Pancreas (tissue), 10 donors: ENCODE results near the gene ICOS. TPM values are rescaled to one million over a fixed set of nuclear protein-coding genes. Genes with fewer than 3 reads are reported as not detected.

ENCODE experiments used
- ATAC-seq, 4 donors: fragments of 200-7000 bp; cut with Tn5 transposase; one replicate each; pipeline versions ENCODE4 v1.8.0 to v1.9.1; 2020; ENCODE audit warnings: mild to moderate bottlenecking in 4 of 4, moderate library complexity in 4 of 4
- DNase-seq, 6 donors: peaks; one replicate each; pipeline ENCODE4 v3.0.0-alpha.2; 2020
- FAIRE-seq: peaks from 2 replicates; lab custom pipeline; 2012; peaks lifted over from hg19 to GRCh38; lab: Jason Lieb, UNC
- H3K27ac ChIP-seq, 4 donors: fragments of 200-600 bp; sonication (generic); 1 replicate in 3 of 4; 2 replicates in 1 of 4; pipeline versions ENCODE4 v1.5.0 to v1.8.0; 2020
- H3K27me3 ChIP-seq, 4 donors: fragments of 200-600 bp; one replicate each; pipeline ENCODE4 v1.8.0; 2021
- H3K36me3 ChIP-seq, 3 donors: fragments of 200-600 bp; sonication (generic) in 1 of 3; one replicate each; pipeline versions ENCODE4 v1.5.0 to v1.8.0; 2020 to 2021
- H3K4me1 ChIP-seq, 3 donors: fragments of 200-600 bp; one replicate each; pipeline ENCODE4 v1.8.0; 2021
- H3K4me3 ChIP-seq, 4 donors: fragments of 200-600 bp; sonication (generic) in 2 of 4; one replicate each; pipeline versions ENCODE4 v1.5.0 to v1.8.0; 2020 to 2021
- H3K9me3 ChIP-seq, 4 donors: fragments of 200-600 bp; one replicate each; pipeline ENCODE4 v1.8.0; 2021
- WGBS, 2 donors: extraction: QIAGEN DNeasy Blood & Tissue Kit; methylation state at CpG; one replicate each; pipeline ENCODE4 v1.1.7; 2013; 5-methylcytosine and 5-hydroxymethylcytosine counted together
- intact Hi-C, 3 donors: fragments of 100-400 bp; cut with DNase I; formaldehyde crosslinking; loops; one replicate each; pipeline versions ENCODE4 v1.11.1 to v1.14.2; 2022
- polyA plus RNA-seq, 2 donors: library from polyadenylated mRNA; stranded (reverse); fragments of 200-250 nt; gene quantifications; one replicate each; pipeline ENCODE4 v1.2.3, GENCODE V29; 2013
- total RNA-seq, 6 donors: library from RNA; stranded (reverse); fragmentation: NEBNext Ultra II Directional in 4 of 6; extraction: Animal tissue kit (Norgen Biotek cat#: 25700) in 4 of 6; gene quantifications; one replicate each; pipeline versions ENCODE4 v1.2.1 to v1.2.4, GENCODE V29; 2021 to 2023
- TF ChIP-seq, protein P1 (sequence below), 4 donors: fragments of 200-600 bp; sonication (generic) in 3 of 4; IDR thresholded peaks; one replicate each; pipeline versions ENCODE4 v1.5.0 to v1.8.0; 2021; ENCODE audit warnings: antibody characterized with exemption in 4 of 4
- donor health status: healthy with polysubstance abuse.
- donor health status: DM: no; HTN: no; CAD: no; lungs with moderate emphysema.
- donor health status: DM: no; HTN: no; CAD: no.
- donor health status: control.
- donor health status: control.
- donor health status: Bipolar disorder and iron deficiency.
- donor health status: DM: yes; HTN: yes; CAD: no.
- donor health status: DM: no; HTN: no; CAD: no.
- donor health status: DM: no; HTN: no; CAD: no.
- donor health status: DM: yes; HTN: yes; CAD: no.

The ICOS gene
- total and polyA plus RNA-seq, 8 donors = 0.06 to 0.25 (median 0.14) TPM; not detected in 5

DNA sequence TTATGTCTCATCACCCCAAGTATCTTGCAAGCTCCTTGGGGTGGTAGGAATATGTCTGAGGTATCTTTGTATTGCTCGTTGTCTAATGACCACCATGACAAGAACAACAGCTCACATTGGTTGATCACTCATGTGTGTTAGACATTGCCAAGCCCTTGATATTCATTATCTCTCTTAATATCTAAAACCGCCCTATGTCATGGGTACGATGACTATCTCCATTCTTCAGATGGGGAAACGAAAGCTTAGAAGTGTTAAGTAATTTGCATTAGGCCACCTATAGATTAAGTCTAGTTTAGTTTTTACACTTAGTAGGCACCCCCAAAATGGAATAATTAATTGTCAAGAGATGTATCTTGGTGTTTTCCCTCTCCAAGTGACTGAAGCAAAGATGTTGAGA is 57.0 kb downstream of the ICOS start:
- H3K27ac ChIP-seq = no peak overlapping the region

DNA sequence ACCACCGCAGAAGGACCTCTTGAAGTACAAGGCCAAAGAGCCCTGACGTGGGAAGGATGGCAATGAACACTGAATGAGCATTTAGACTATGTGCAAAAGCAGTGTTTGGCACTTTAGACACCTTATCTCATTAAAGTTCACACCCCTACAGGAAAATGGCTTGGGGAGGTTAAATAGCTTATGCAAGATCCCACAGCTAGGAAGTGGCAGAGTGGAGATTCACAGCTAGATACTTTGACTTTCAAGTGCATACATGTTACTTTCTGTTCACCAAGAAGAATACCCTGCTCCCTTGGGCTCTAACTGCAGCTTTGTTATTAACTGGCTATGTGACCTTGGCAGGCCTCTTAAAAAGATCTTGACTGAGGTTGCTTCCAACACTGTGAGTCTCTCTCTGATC is 58.2 kb downstream of the ICOS start:
- no peaks in the 10 kb centered on the region for H3K36me3 ChIP-seq
- no peak overlapping the region for H3K27ac ChIP-seq
- H3K4me1 ChIP-seq = no peaks in the 10 kb centered on the region
- no peak for FAIRE-seq
- H3K9me3 ChIP-seq = no peaks in the 10 kb centered on the region
- no peak overlapping the region for H3K4me3 ChIP-seq
- no peak for ATAC-seq
- no peak for DNase-seq
- whole genome bisulfite sequencing, 2 donors = 90 to 94% methylated on average over 2 of the region's 2 CpGs
- TF ChIP-seq, protein P1, sequence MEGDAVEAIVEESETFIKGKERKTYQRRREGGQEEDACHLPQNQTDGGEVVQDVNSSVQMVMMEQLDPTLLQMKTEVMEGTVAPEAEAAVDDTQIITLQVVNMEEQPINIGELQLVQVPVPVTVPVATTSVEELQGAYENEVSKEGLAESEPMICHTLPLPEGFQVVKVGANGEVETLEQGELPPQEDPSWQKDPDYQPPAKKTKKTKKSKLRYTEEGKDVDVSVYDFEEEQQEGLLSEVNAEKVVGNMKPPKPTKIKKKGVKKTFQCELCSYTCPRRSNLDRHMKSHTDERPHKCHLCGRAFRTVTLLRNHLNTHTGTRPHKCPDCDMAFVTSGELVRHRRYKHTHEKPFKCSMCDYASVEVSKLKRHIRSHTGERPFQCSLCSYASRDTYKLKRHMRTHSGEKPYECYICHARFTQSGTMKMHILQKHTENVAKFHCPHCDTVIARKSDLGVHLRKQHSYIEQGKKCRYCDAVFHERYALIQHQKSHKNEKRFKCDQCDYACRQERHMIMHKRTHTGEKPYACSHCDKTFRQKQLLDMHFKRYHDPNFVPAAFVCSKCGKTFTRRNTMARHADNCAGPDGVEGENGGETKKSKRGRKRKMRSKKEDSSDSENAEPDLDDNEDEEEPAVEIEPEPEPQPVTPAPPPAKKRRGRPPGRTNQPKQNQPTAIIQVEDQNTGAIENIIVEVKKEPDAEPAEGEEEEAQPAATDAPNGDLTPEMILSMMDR (IDR thresholded peaks at IDR 0.05) = no peak
- no peaks in the 10 kb centered on the region for H3K27me3 ChIP-seq
- intact Hi-C loops = no loop called here

More for the DNA sequence above, 57.0 kb downstream of the ICOS start:
- ATAC-seq = no peak
- TF ChIP-seq, protein P1 (IDR thresholded peaks at IDR 0.05) = no peak
- Histone ChIP-seq H3K4me1 (no peaks in the 10 kb centered on the region), H3K27me3 (no peaks in the 10 kb centered on the region), H3K9me3 (no peaks in the 10 kb centered on the region), H3K36me3 (no peaks in the 10 kb centered on the region), H3K4me3 (no peak overlapping the region)
- 87 to 91% methylated on average over 4 of the region's 4 CpGs for WGBS, 2 donors
- intact Hi-C loops = no loop called here
- no peak for FAIRE-seq
- DNase-seq = no peak

DNA sequence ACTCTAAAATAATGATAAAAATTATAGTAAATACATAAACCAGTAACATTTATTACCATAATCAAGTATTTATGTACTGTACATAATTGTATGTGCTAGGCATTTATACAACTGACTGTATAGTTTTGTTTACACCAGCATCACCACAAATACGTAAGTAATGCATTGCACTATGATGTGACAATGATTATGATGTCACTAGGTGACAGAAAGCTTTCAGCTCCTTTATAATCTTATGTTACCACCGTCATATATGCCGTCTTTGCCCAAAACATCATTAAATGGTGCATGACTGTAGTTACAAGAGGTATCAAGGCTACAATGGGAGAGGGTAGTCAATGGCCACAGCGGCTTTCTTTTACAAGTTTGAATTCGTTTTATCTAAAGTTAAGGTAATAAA is 60.1 kb downstream of the ICOS start:
- Histone ChIP-seq H3K27ac (no peak overlapping the region), H3K4me3 (no peak overlapping the region), H3K4me1 (no peaks in the 10 kb centered on the region), H3K27me3 (no peaks in the 10 kb centered on the region), H3K36me3 (no peaks in the 10 kb centered on the region), H3K9me3 (no peaks in the 10 kb centered on the region)
- intact Hi-C loops = no loop called here
- DNase-seq = no peak
- TF ChIP-seq, protein P1 (IDR thresholded peaks at IDR 0.05) = no peak
- no peak for ATAC-seq
- FAIRE-seq = no peak
- WGBS, 2 donors = 83 to 84% methylated on average over 5 of the region's 5 CpGs

DNA sequence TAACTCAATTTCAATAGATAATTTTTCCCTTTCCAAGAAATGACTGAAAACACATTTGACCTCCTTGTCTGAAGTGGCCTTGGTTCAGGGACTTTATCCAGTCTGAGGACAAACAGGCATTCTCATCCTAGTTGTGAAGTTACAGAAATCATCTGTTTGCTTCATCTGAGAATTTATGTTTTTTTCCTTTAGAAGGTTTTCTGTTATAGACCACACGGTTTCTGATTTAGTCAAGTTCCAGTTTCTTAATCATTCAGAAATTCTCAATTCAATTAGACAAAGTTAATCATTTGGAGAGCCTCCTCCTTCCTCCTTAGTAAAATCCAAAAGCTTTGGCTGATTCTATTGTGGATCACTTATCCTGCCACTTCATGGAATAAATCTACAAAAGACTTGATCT is 60.9 kb downstream of the ICOS start:
- H3K27me3 ChIP-seq = no peaks in the 10 kb centered on the region
- H3K9me3 ChIP-seq = no peaks in the 10 kb centered on the region
- TF ChIP-seq, protein P1 (IDR thresholded peaks at IDR 0.05) = no peak
- intact Hi-C loops = no loop called here
- no peak for FAIRE-seq
- 50 to 52% methylated on average over 1 of the region's 1 CpG for WGBS, 2 donors
- H3K36me3 ChIP-seq = no peaks in the 10 kb centered on the region
- H3K27ac ChIP-seq = no peak overlapping the region
- no peak for ATAC-seq
- no peaks in the 10 kb centered on the region for H3K4me1 ChIP-seq
- H3K4me3 ChIP-seq = no peak overlapping the region
- DNase-seq = no peak

DNA sequence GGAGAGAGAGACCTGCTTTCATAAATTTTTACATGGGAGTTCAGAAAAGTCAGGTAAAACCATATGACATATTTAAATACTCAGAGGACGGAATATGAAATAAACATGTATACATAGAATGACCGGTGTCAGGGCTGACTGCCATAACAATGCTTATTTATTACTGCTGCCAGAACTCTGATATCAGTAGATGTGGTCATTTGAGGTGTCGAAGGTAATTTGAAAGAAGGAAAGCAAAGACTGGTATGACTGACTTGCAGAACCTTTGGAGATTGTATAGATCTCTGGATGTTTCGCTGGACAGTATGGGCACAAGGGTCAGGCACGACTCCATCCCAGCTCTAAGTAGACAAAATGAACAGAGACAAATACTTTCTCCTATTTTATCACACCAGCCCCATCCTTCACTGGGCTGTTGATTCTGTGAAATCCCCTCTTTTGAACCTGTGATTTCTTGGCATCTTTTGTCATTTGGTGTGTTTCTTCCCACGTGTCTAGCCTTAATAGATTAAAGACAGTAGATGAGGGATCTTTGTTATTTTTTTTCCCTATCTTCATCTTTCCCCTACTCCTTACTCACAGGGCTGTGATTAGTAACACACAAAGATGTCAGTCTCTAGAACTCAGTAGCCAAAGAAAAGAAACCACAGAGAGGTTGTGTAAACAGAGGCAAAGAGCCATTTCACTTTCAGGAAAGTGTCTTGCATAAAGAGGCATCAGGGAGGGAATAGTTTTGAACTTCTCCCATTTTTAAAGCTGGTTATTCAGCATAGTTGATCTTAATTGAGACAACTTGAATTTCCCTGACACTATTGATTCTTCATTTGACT is 61.6 kb downstream of the ICOS start:
- 57 to 72% methylated on average over 6 of the region's 6 CpGs for WGBS, 2 donors

More for the DNA sequence above, 61.6 kb downstream of the ICOS start:
- Histone ChIP-seq H3K27me3 (no peaks in the 10 kb centered on the region), H3K4me1 (no peaks in the 10 kb centered on the region), H3K4me3 (no peak overlapping the region), H3K9me3 (no peaks in the 10 kb centered on the region), H3K36me3 (no peaks in the 10 kb centered on the region), H3K27ac (no peak overlapping the region)
- DNase-seq (no peak), ATAC-seq (peak in 2 of 4 donors; percentile 16 to 59), FAIRE-seq (no peak)
- TF ChIP-seq, protein P1 (IDR thresholded peaks at IDR 0.05) = no peak
- intact Hi-C loops = no loop called here
